ENCODE measurements around the gene ROM1. TPM values are rescaled to one million over a fixed set of nuclear protein-coding genes. Genes with fewer than 3 reads are reported as not detected.

Gene ROM1
- total RNA-seq, 1 experiment from 2014 or later = 1.6 TPM

- peaks cover 85% of the 10 kb centered on the region for H3K36me3 Mint-ChIP-seq (ENCODE audit: insufficient read depth, unreplicated experiment)
- DNase-seq = no peak
- H3K4me1 Mint-ChIP-seq (ENCODE audit: low read depth, unreplicated experiment) = no peaks in the 10 kb centered on the region
- H3K4me3 Mint-ChIP-seq (ENCODE audit: low read depth, unreplicated experiment) = no peak overlapping the region
- CTCF ChIA-PET = no interaction called here
- intact Hi-C loops (cut with micrococcal nuclease; ENCODE audit: unreplicated experiment) = no loop called here
- no peak for TF ChIP-seq CTCF (IDR thresholded peaks at IDR 0.05; ENCODE audit: unreplicated experiment)
- no peak overlapping the region for H3K27ac Mint-ChIP-seq (ENCODE audit: unreplicated experiment)
- no TSS peak for BruUV-seq (replicated peaks)
- no peaks in the 10 kb centered on the region for H3K9me3 Mint-ChIP-seq (ENCODE audit: low read depth, unreplicated experiment)
- H3K27me3 Mint-ChIP-seq (ENCODE audit: unreplicated experiment) = no peaks in the 10 kb centered on the region
These were observed 19.4 kb downstream of the ROM1 start for GRCh38 chr11:62632492-62632891.

GRCh38 chr11:62644220-62644619, 31.2 kb downstream of the ROM1 start:
- no peaks in the 10 kb centered on the region for H3K9me3 Mint-ChIP-seq (ENCODE audit: low read depth, unreplicated experiment)
- H3K4me1 Mint-ChIP-seq (ENCODE audit: low read depth, unreplicated experiment) = no peaks in the 10 kb centered on the region
- no TSS peak for BruUV-seq (replicated peaks)
- TF ChIP-seq CTCF (IDR thresholded peaks at IDR 0.05; ENCODE audit: unreplicated experiment) = no peak
- DNase-seq = no peak
- peaks cover 68% of the 10 kb centered on the region for H3K36me3 Mint-ChIP-seq (ENCODE audit: insufficient read depth, unreplicated experiment)
- CTCF ChIA-PET = no interaction called here
- intact Hi-C loops (cut with micrococcal nuclease; ENCODE audit: unreplicated experiment) = no loop called here
- no peak overlapping the region for H3K27ac Mint-ChIP-seq (ENCODE audit: unreplicated experiment)
- H3K4me3 Mint-ChIP-seq (ENCODE audit: low read depth, unreplicated experiment) = peak overlapping the region; percentile 93
- H3K27me3 Mint-ChIP-seq (ENCODE audit: unreplicated experiment) = no peaks in the 10 kb centered on the region

GRCh38 chr11:62645671-62645945, 32.6 kb downstream of the ROM1 start:
- no peak for TF ChIP-seq CTCF (IDR thresholded peaks at IDR 0.05; ENCODE audit: unreplicated experiment)
- no TSS peak for BruUV-seq (replicated peaks)
- peak overlapping the region; percentile 93 for H3K4me3 Mint-ChIP-seq (ENCODE audit: low read depth, unreplicated experiment)
- peak overlapping the region; percentile 91 for H3K27ac Mint-ChIP-seq (ENCODE audit: unreplicated experiment)
- no peaks in the 10 kb centered on the region for H3K9me3 Mint-ChIP-seq (ENCODE audit: low read depth, unreplicated experiment)
- no peaks in the 10 kb centered on the region for H3K27me3 Mint-ChIP-seq (ENCODE audit: unreplicated experiment)
- H3K36me3 Mint-ChIP-seq (ENCODE audit: insufficient read depth, unreplicated experiment) = peaks cover 55% of the 10 kb centered on the region
- intact Hi-C loops (cut with micrococcal nuclease; ENCODE audit: unreplicated experiment) = no loop called here
- no peak for DNase-seq
- no peaks in the 10 kb centered on the region for H3K4me1 Mint-ChIP-seq (ENCODE audit: low read depth, unreplicated experiment)
- CTCF ChIA-PET = interaction anchor here (0.9 to 1.1 kb wide), 3 partner anchors 24 to 54 kb away, joined by 3 to 4 read pairs (median 3); partner anchors contain the start of genes B3GAT3 and TUT1

GRCh38 chr11:62645946-62646824, 33.1 kb downstream of the ROM1 start, which contains the start of gene GANAB:
GANAB (minus strand) TSS chr11:62646613; CDS start chr11:62646599, 14 bp downstream.
- Mint-ChIP-seq H3K4me1 (ENCODE audit: low read depth, unreplicated experiment) (no peaks in the 10 kb centered on the region), H3K9me3 (ENCODE audit: low read depth, unreplicated experiment) (no peaks in the 10 kb centered on the region), H3K27me3 (ENCODE audit: unreplicated experiment) (no peaks in the 10 kb centered on the region), H3K4me3 (ENCODE audit: low read depth, unreplicated experiment) (peak within 1 kb of the TSS; percentile 93), H3K27ac (ENCODE audit: unreplicated experiment) (peak within 1 kb of the TSS; percentile 91), H3K36me3 (ENCODE audit: insufficient read depth, unreplicated experiment) (peaks cover 51% of the 10 kb centered on the region)
- no peak for TF ChIP-seq CTCF (IDR thresholded peaks at IDR 0.05; ENCODE audit: unreplicated experiment)
- BruUV-seq (replicated peaks) = TSS peak; percentile 31
- intact Hi-C loops (cut with micrococcal nuclease; ENCODE audit: unreplicated experiment) = loop anchor here (1.0 kb wide), 1 partner anchor 10 kb away; no protein-coding TSS in a partner anchor
- CTCF ChIA-PET = interaction anchor here (0.6 to 1.1 kb wide), 6 partner anchors 24 to 392 kb away, joined by 3 to 6 read pairs (median 4); partner anchors contain the start of genes B3GAT3 and TUT1
- peak; percentile 98 for DNase-seq

All from Calu3 (cell line).